Mucosa of descending colon (tissue), 3 donors: ENCODE data around the gene TWNK. TPM values are rescaled to one million over a fixed set of nuclear protein-coding genes. Genes with fewer than 3 reads are reported as not detected.
"Not testable (repeated sequence)": the region's sequence is repeated elsewhere in the genome, so short reads cannot be mapped to it uniquely, and the experiment has no call there.

Source experiments
- ATAC-seq: fragments of 200-7000 bp; cut with Tn5 transposase; one replicate; pipeline ENCODE4 v1.9.1; 2020; ENCODE audit warnings: mild to moderate bottlenecking, moderate library complexity
- DNase-seq, 3 donors: peaks; one replicate each; pipeline ENCODE4 v3.0.0-alpha.2; 2020
- H3K36me3 ChIP-seq: fragments of 200-600 bp; one replicate; pipeline ENCODE4 v1.8.0; 2021; ENCODE audit warnings: low read depth, mild to moderate bottlenecking
- H3K4me1 ChIP-seq: fragments of 200-600 bp; one replicate; pipeline ENCODE4 v1.8.0; 2021; ENCODE audit warnings: low read depth, mild to moderate bottlenecking
- H3K4me3 ChIP-seq: fragments of 200-600 bp; one replicate; pipeline ENCODE4 v1.8.0; 2021; ENCODE audit warnings: mild to moderate bottlenecking
- H3K9me3 ChIP-seq: fragments of 200-600 bp; one replicate; pipeline ENCODE4 v1.8.0; 2021; ENCODE audit warnings: mild to moderate bottlenecking
- intact Hi-C, 2 donors: fragments of 100-400 bp; cut with DNase I in 1 of 2; cut with micrococcal nuclease in 1 of 2; formaldehyde crosslinking; loops; one replicate each; pipeline versions ENCODE4 v1.11.0 to v1.11.1; 2022; cut with DNase I, micrococcal nuclease
- total RNA-seq, 3 donors: library from RNA; stranded (reverse); fragmentation: NEBNext Ultra II Directional in 2 of 3; extraction: Animal tissue kit (Norgen Biotek cat#: 25700) in 2 of 3; gene quantifications; one replicate each; pipeline versions ENCODE4 v1.2.1 to v1.2.4, GENCODE V29; 2021 to 2023
- TF ChIP-seq, protein P1 (sequence below): fragments of 200-600 bp; IDR thresholded peaks from one replicate; pipeline ENCODE4 v1.8.0; 2022; ENCODE audit warnings: antibody characterized with exemption, mild to moderate bottlenecking
- donor health status: DM: no; HTN: no; CAD: no; lungs with moderate emphysema.
- donor health status: DM: no; HTN: no; CAD: no.
- donor health status: DM: no; HTN: yes; CAD: no.

The TWNK gene
- total RNA-seq, 3 donors from 2014 or later = 6.0 to 7.8 (median 7.0) TPM

- TF ChIP-seq, protein P1, sequence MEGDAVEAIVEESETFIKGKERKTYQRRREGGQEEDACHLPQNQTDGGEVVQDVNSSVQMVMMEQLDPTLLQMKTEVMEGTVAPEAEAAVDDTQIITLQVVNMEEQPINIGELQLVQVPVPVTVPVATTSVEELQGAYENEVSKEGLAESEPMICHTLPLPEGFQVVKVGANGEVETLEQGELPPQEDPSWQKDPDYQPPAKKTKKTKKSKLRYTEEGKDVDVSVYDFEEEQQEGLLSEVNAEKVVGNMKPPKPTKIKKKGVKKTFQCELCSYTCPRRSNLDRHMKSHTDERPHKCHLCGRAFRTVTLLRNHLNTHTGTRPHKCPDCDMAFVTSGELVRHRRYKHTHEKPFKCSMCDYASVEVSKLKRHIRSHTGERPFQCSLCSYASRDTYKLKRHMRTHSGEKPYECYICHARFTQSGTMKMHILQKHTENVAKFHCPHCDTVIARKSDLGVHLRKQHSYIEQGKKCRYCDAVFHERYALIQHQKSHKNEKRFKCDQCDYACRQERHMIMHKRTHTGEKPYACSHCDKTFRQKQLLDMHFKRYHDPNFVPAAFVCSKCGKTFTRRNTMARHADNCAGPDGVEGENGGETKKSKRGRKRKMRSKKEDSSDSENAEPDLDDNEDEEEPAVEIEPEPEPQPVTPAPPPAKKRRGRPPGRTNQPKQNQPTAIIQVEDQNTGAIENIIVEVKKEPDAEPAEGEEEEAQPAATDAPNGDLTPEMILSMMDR = no peak
- intact Hi-C loops = no loop called here
- Histone ChIP-seq H3K4me1 (peaks cover 27% of the 10 kb centered on the region), H3K4me3 (no peak overlapping the region), H3K9me3 (no peaks in the 10 kb centered on the region), H3K36me3 (no peaks in the 10 kb centered on the region)
- DNase-seq (peak; percentile 77 to 81 (median 80)), ATAC-seq (peak; percentile 74)
Measured at GRCh38 chr10:100970914-100971811, 16.2 kb upstream of the TWNK start.

DNA sequence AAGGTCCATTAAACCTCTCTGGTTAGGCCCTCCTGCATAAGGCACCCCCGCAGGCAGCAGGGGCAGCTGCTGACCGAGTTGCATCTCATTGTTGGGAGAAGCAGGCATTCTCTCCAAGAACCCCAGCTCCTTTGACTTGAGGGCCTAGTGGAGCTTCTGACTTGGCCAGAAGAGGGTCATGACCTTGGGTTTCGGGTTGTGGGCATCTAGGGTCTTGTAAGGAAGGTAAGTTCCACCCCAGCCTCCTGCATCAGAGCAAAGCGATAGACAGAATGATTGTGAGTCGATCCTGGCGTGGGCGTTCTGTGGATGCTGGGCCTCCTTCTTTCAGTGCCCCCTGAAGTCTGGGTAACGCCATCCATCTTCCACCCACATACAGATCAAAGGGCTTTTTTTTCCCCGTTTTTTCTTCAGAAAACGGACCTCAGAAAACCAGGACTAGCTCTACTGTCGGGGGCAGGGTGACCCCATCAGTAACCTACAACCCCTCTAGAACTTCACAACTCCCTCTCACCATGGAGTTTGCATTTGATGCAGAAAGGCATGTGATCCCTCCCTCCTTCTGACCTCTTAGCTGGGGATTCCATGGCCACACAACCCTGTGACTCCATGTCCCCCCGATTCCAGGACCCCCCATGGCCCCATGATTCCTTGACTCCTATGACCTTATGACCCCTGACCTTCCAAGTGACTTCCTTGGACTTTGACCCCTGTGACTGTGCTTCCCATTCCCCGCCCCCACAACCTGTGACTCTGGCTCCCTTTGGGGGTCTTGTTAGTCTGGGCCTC, 15.0 kb upstream of the TWNK start:
- Histone ChIP-seq H3K36me3 (no peaks in the 10 kb centered on the region), H3K4me3 (no peak overlapping the region), H3K4me1 (peaks cover 19% of the 10 kb centered on the region), H3K9me3 (no peaks in the 10 kb centered on the region)
- TF ChIP-seq, protein P1 = no peak
- DNase-seq = no peak
- no peak for ATAC-seq
- intact Hi-C loops = no loop called here

- Histone ChIP-seq H3K9me3 (no peaks in the 10 kb centered on the region), H3K4me3 (no peak overlapping the region), H3K4me1 (peaks cover 16% of the 10 kb centered on the region), H3K36me3 (no peaks in the 10 kb centered on the region)
- intact Hi-C loops = no loop called here
- DNase-seq (no peak), ATAC-seq (no peak)
- TF ChIP-seq, protein P1 = no peak
Measured at GRCh38 chr10:100972904-100973535, 14.3 kb upstream of the TWNK start.

DNA sequence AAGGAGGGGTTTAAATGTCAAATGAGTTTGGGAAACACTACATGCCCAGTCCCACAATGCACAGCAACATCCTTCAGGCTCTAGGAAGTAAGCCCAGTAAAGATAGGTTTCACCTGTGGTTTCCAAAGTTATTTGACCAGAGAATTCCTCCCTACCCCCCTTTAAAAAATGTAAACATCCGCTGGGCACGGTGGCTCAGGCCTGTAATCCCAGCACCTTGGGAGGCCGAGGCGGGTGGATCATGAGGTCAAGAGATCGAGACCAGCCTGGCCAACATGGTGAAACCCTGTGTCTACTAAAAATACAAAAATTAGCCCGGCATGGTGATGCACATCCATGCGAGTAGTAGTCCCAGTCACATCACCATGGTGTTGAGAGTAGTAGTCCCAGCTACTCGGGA, 11.9 kb upstream of the TWNK start:
- H3K36me3 ChIP-seq, H3K4me3 ChIP-seq, ATAC-seq, H3K4me1 ChIP-seq, intact Hi-C loops, H3K9me3 ChIP-seq, DNase-seq: not testable (repeated sequence)

- H3K9me3 ChIP-seq = no peaks in the 10 kb centered on the region
- H3K4me1 ChIP-seq = peaks cover 5% of the 10 kb centered on the region
- DNase-seq (no peak), ATAC-seq (no peak)
- H3K4me3 ChIP-seq = no peak overlapping the region
- intact Hi-C loops = no loop called here
- TF ChIP-seq, protein P1 = no peak
- peaks cover 7% of the 10 kb centered on the region for H3K36me3 ChIP-seq
Measured at GRCh38 chr10:100976906-100977305, 10.4 kb upstream of the TWNK start.
